ENCODE measurements around the gene CA10.

GRCh38 chr17:51971121-51971520 is 187.4 kb downstream of the CA10 start:
- TF ChIP-seq CTCF (IDR thresholded peaks at IDR 0.05; ENCODE audit: poor library complexity, severe bottlenecking) (no peak), SMC3 (conservative IDR thresholded peaks at IDR 0.05; ENCODE audit: poor library complexity) (no peak), EP300 (conservative IDR thresholded peaks at IDR 0.05; ENCODE audit: poor library complexity, severe bottlenecking) (no peak), POLR2AphosphoS5 (IDR thresholded peaks at IDR 0.05) (no peak)
